ENCODE data around the gene ZNF521.

ZNF521 gene

DNA sequence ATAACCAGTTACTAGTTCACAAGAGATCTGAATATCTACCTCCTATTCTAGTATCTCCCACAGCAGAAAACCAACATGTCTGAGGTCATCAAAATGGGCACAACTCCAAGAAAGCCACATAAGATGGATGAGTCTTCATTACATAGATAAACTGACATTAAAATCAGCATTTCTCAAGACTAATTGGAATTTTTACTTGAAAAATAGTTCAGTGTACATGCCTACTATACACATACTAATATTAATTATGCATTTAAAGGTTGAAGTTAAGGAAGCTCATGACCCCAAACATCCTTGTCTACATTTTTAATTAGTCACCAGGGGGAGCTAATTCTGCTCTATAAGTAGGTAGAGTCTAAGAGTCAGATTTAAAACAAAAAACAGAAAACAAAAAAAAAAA, 41.9 kb downstream of the ZNF521 start:
- DNase-seq (ENCODE audit: low read depth), result peak; percentile 54
- TF ChIP-seq, protein P1, sequence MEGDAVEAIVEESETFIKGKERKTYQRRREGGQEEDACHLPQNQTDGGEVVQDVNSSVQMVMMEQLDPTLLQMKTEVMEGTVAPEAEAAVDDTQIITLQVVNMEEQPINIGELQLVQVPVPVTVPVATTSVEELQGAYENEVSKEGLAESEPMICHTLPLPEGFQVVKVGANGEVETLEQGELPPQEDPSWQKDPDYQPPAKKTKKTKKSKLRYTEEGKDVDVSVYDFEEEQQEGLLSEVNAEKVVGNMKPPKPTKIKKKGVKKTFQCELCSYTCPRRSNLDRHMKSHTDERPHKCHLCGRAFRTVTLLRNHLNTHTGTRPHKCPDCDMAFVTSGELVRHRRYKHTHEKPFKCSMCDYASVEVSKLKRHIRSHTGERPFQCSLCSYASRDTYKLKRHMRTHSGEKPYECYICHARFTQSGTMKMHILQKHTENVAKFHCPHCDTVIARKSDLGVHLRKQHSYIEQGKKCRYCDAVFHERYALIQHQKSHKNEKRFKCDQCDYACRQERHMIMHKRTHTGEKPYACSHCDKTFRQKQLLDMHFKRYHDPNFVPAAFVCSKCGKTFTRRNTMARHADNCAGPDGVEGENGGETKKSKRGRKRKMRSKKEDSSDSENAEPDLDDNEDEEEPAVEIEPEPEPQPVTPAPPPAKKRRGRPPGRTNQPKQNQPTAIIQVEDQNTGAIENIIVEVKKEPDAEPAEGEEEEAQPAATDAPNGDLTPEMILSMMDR (IDR thresholded peaks at IDR 0.05; ENCODE audit: low read length, missing control alignments), result peak; percentile 21
- no peak overlapping the region for H3K4me3 ChIP-seq (replicated peaks; ENCODE audit: low read depth, low read length)

DNA sequence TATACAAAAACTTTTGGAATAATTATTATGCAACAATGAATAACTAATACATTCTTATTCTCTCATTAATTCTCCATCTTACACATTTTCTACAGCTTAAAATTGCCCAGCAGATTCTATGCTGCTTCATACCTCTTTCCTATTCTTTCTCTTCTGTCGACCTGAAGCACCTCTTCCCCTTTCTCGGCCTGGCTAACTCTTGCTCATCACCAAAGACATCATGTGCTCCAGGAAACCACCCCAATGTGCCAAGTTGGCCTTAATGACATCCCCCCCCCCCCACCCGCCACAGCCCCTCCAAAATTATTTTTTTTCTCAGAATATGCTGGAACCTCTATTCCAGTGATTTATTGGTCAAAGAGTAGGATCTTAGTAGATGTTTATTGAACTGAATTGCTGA, 43.6 kb downstream of the ZNF521 start:
- TF ChIP-seq, protein P1 (IDR thresholded peaks at IDR 0.05; ENCODE audit: low read length, missing control alignments), result no peak
- DNase-seq (ENCODE audit: low read depth), result no peak
- no peak overlapping the region for H3K4me3 ChIP-seq (replicated peaks; ENCODE audit: low read depth, low read length)

DNA sequence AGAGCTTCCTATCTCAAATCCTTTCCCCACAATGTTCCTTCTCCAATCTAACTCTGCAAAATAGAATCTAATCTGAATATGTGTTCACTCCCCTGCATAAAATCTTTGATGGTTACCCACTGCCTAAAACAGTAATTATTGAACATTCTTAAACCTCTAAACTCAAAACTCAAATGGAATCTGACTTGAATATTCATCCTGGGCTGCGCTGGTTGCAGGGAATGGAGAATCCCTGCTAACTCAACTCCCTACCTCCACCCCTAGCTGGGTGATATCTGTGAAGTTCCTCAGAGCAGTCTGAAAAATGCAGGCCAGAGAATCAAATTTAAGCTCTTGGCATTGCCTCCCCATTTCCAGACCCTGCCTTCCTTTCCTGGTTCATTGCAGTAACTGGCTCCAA, 44.8 kb downstream of the ZNF521 start:
- no peak overlapping the region for H3K4me3 ChIP-seq (replicated peaks; ENCODE audit: low read depth, low read length)
- TF ChIP-seq, protein P1 (IDR thresholded peaks at IDR 0.05; ENCODE audit: low read length, missing control alignments), result no peak
- no peak for DNase-seq (ENCODE audit: low read depth)

DNA sequence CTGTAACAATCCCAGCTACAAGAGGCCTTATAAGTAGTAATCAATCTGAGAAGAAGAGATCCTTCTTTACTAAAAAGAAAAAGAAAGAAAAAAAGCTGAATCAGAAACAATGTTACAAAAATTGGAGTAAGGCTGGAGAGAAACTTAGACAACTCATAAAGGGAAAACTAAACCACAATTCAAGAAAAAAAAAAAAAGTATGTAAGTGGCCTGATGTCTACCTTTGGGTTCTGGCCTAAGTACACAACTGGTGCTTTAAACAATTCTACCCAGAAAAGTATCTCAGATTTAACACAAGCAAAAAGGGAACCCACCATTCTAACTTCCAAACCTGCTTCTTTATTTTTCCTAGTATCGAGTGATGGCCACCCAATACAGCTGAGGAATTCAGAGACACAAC, 45.3 kb downstream of the ZNF521 start:
- DNase-seq (ENCODE audit: low read depth), result no peak
- H3K4me3 ChIP-seq (replicated peaks; ENCODE audit: low read depth, low read length), result no peak overlapping the region
- TF ChIP-seq, protein P1 (IDR thresholded peaks at IDR 0.05; ENCODE audit: low read length, missing control alignments), result no peak

DNA sequence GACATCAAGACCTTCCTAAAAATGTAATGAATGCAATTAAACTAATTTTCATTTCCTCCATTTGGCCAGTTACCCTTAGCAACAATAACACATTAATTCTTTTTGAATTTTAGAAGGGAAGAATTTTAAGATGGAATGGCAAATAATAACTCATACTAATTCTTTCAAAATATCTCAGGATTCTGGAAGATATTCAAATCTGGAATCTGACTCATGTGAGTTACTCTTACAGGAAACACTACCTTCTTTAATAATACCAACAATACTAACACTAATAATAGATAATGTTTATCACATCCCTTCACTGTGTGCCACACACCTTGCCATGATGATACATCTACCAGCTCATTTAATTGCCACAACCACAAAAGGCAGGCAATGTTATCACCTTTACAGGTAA, 46.4 kb downstream of the ZNF521 start:
- TF ChIP-seq, protein P1 (IDR thresholded peaks at IDR 0.05; ENCODE audit: low read length, missing control alignments), result no peak
- no peak overlapping the region for H3K4me3 ChIP-seq (replicated peaks; ENCODE audit: low read depth, low read length)
- DNase-seq (ENCODE audit: low read depth), result peak; percentile 23

DNA sequence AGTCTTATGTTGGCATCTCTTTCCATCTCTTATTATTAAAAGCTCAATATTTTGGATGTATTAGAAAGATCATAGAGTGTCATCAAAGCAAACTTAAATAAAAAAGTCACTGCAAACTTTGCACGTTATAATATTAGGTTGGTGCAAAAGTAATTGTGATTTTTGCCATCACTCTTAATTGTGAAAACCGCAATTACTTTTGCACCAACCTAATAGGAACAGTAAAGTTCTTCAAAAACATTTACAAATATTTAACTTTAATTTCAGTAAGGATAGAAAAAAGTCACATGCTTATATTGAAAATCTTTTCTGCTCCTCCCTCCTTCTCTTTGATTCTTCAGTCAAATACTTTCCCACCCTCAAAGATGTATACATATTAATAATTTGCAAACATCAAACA, 51.5 kb downstream of the ZNF521 start:
- no peak for DNase-seq (ENCODE audit: low read depth)
- no peak overlapping the region for H3K4me3 ChIP-seq (replicated peaks; ENCODE audit: low read depth, low read length)
- TF ChIP-seq, protein P1 (IDR thresholded peaks at IDR 0.05; ENCODE audit: low read length, missing control alignments), result no peak

DNA sequence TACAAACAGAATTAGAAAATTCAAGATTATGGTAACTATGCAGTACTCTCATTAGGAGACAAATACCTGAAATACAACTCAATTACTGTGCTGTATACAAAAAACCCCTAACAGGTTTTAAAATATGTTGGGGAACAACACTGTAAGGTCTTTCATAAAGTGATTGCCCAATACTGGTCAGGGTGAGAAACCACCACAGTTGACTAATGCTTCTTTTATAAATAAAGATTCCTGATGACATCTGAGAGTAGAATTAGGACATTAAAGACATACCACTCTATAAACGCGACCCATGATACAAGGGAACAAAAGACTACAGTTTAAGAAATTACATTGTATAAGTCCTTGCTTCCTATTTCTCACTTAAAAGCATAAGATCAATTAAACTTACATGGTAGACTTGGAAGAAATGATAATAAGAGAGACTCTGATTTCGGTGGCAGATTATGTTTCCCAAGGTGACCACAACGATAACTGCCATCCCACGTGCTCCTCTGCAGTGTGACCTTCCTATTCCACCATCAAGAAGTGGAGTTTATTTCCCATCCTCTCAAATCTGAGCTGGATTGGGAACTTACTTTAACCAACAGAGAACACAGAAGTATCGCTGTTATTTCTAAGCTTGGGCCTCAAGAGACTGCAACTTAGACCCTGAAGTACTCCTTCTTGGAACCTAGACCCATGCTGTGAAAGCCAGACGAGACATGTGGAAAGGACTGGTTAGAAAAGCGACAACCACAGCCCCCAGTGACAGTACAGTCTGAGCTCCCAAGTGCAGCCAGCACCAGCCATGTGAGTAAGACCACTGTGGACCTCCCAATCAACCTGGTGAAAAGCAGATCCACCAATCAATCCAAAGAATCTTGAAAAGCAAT, 52.3 kb downstream of the ZNF521 start:
- TF ChIP-seq, protein P1 (IDR thresholded peaks at IDR 0.05; ENCODE audit: low read length, missing control alignments), result no peak
- DNase-seq (ENCODE audit: low read depth), result peak; percentile 67

More for the DNA sequence above, 52.3 kb downstream of the ZNF521 start:
- H3K4me3 ChIP-seq (replicated peaks; ENCODE audit: low read depth, low read length), result no peak overlapping the region

All from fibroblast of pulmonary artery (primary cell).